ENCODE results near the gene FHOD1. TPM values are rescaled to one million over a fixed set of nuclear protein-coding genes. Genes with fewer than 3 reads are reported as not detected.

FHOD1 gene
- total and polyA plus RNA-seq, 10 of the 15 experiments (the other 5 are each of a cell fraction or from before 2014, with no cell fraction given) = 8.9 to 65.7 (median 18.1) TPM

- TF ChIP-seq BCLAF1 (IDR thresholded peaks at IDR 0.05) (no peak), FOXK2 (IDR thresholded peaks at IDR 0.05) (peak; percentile 75), MXI1 (IDR thresholded peaks at IDR 0.05; ENCODE audit: low read depth, low read length) (peak; percentile 93), E2F8 (IDR thresholded peaks at IDR 0.05; ENCODE audit: low read depth, partially characterized antibody) (peak; percentile 98), CHD4 (IDR thresholded peaks at IDR 0.05) (no peak), TCF7 (IDR thresholded peaks at IDR 0.05; ENCODE audit: borderline replicate concordance) (no peak), TAF1 (IDR thresholded peaks at IDR 0.05; ENCODE audit: borderline replicate concordance, low read depth, low read length) (peak; percentile 81; the same call in 1 of the 2 replicates), CHD1 (IDR thresholded peaks at IDR 0.05; ENCODE audit: low read depth, low read length) (no peak), NFYB (IDR thresholded peaks at IDR 0.05; ENCODE audit: insufficient read depth, low read depth, low read length) (peak; percentile 30; the same call in 1 of the 2 replicates), ASH2L (IDR thresholded peaks at IDR 0.05; ENCODE audit: borderline replicate concordance, low read depth) (no peak), ZNF687 (IDR thresholded peaks at IDR 0.05) (no peak), ATF2 (IDR thresholded peaks at IDR 0.05; ENCODE audit: low read length) (no peak), SREBF1 (IDR thresholded peaks at IDR 0.05; ENCODE audit: low read length) (peak; percentile 86), BCL3 (IDR thresholded peaks at IDR 0.05; ENCODE audit: borderline replicate concordance, insufficient read depth, low read depth, low read length, poor library complexity, severe bottlenecking) (no peak), SP1 (IDR thresholded peaks at IDR 0.05; ENCODE audit: low read depth, low read length) (peak; percentile 93), BRCA1 (IDR thresholded peaks at IDR 0.05; ENCODE audit: low read depth, low read length) (no peak)
These were observed 20.3 kb downstream of the FHOD1 start, which contains the start of gene TMEM208 (continued) for GRCh38 chr16:67226804-67227566.

All from GM12878 (cell line).